Panc1 (cell line): Measurements from ENCODE around the gene TXNRD1. TPM values are rescaled to one million over a fixed set of nuclear protein-coding genes. Genes with fewer than 3 reads are reported as not detected.

Experiments
- ATAC-seq: fragments of 200-7000 bp; cut with Tn5 transposase; 2 replicates; pipeline ENCODE4 v1.9.1; 2020; ENCODE audit warnings: mild to moderate bottlenecking, moderate library complexity
- BruUV-seq: library from RNA; stranded (reverse); fragments of 400-500 nt; replicated peaks from 2 replicates; lab custom pipeline; 2021; lab: Mats Ljungman, UMichigan
- CTCF ChIA-PET: fragments of 300-600 bp; sonication (Branson Sonifier 250); formaldehyde crosslinking; loops from one replicate; lab custom pipeline; 2022; ENCODE audit warnings: antibody characterized with exemption; lab: Charles Lee
- POLR2A ChIA-PET: fragments of 300-600 bp; sonication (Branson Sonifier 250); formaldehyde crosslinking; loops from one replicate; lab custom pipeline; 2022; ENCODE audit warnings: antibody characterized with exemption; lab: Charles Lee
- DNase-seq: peaks from one replicate; pipeline ENCODE4 v3.0.0-alpha.2; 2010; ENCODE audit warnings: low read depth, low spot score
- H3K27ac ChIP-seq: 2 replicates; pipeline ENCODE4 v1.5.1; 2011; ENCODE audit warnings: mild to moderate bottlenecking, low read length, inconsistent platforms
- H3K27me3 ChIP-seq: fragments of 200-500 bp; sonication (Bioruptor generic); 2 replicates; pipeline ENCODE4 v1.6.0; 2014; ENCODE audit warnings: low read length, inconsistent platforms; ENCODE audit not compliant: control insufficient read depth, insufficient read depth
- H3K36me3 ChIP-seq: fragments of 200-500 bp; sonication (Bioruptor generic); 2 replicates; pipeline ENCODE4 v1.5.1; 2014; ENCODE audit warnings: inconsistent platforms, mild to moderate bottlenecking, low read length, moderate library complexity; ENCODE audit not compliant: control insufficient read depth, insufficient read depth
- H3K4me1 ChIP-seq: 2 replicates; pipeline ENCODE4 v1.5.1; 2011; ENCODE audit warnings: inconsistent platforms, mild to moderate bottlenecking, low read length, moderate library complexity; ENCODE audit not compliant: control insufficient read depth, insufficient read depth
- H3K4me3 ChIP-seq, 2 experiments: 2 replicates each; pipeline ENCODE4 v1.5.1; 2011 to 2012; ENCODE audit warnings: low read depth in 2 of 2, low read length in 2 of 2, mild to moderate bottlenecking in 2 of 2, inconsistent platforms in 1 of 2, moderate library complexity in 1 of 2
- H3K9me3 ChIP-seq: fragments of 200-500 bp; sonication (Bioruptor generic); 2 replicates; pipeline ENCODE4 v1.5.1; 2014; ENCODE audit warnings: low read depth, mild to moderate bottlenecking, inconsistent platforms, low read length, moderate library complexity; ENCODE audit not compliant: control insufficient read depth, insufficient read depth
- POLR2AphosphoS5 ChIP-seq: IDR thresholded peaks from 2 replicates; pipeline ENCODE4 v1.6.1; 2012; ENCODE audit warnings: mild to moderate bottlenecking, low read depth, low read length, moderate library complexity
- REST ChIP-seq, 2 experiments: IDR thresholded peaks; 2 replicates each; pipeline ENCODE4 v1.6.1; 2011 to 2012; ENCODE audit warnings: low read depth in 2 of 2, control low read depth in 1 of 2, low read length in 1 of 2, mild to moderate bottlenecking in 1 of 2, moderate library complexity in 1 of 2; ENCODE audit not compliant: insufficient read depth in 1 of 2
- SIN3A ChIP-seq: IDR thresholded peaks from 2 replicates; pipeline ENCODE4 v1.6.1; 2012; ENCODE audit warnings: low read depth, mild to moderate bottlenecking, low read length, moderate library complexity, borderline replicate concordance; ENCODE audit not compliant: insufficient read depth
- TCF7L2 ChIP-seq: IDR thresholded peaks from 2 replicates; pipeline ENCODE4 v1.6.1; 2011; ENCODE audit warnings: mild to moderate bottlenecking, low read depth, low read length, inconsistent platforms
- in situ Hi-C: cut with HindIII; loops from 2 replicates; pipeline ENCODE4 v1.10.0; 2016; ENCODE audit warnings: low sequenced_read_pairs, low pct_unique_long_range_greater_than_20kb
- intact Hi-C: fragments of 100-400 bp; cut with micrococcal nuclease; formaldehyde crosslinking; loops from one replicate; pipeline ENCODE4 v1.10.0; 2022; ENCODE audit not compliant: unreplicated experiment
- total RNA-seq: library from RNA; stranded (reverse); gene quantifications from one replicate; pipeline ENCODE4 v1.2.1, GENCODE V29; 2021; ENCODE audit not compliant: unreplicated experiment
- TF ChIP-seq, protein P1 (sequence below): fragments of 450-650 bp; IDR thresholded peaks from 2 replicates; pipeline ENCODE4 v1.5.1; 2017; ENCODE audit warnings: mild to moderate bottlenecking

The TXNRD1 gene
- total RNA-seq, 1 experiment from 2014 or later: 348 TPM

DNA sequence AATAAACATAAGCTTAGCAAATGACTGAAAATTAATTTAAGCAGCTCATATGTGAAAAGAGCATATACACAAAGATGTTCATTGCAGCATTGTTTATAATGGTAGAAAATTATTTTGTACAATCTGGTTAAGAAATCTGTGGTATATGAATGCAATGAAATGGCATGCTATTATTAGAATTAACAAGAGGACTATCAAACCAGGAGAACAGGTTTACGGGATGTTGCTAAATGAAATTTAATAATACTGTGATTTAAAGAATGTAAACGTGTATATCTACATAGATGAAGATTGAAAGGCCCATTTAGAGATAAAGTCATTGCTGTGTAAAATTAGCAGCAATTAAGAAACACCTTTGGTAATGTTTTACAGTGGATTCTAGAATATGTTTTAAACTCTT lies 158.5 kb downstream of the TXNRD1 start:
- H3K36me3 ChIP-seq: no peaks in the 10 kb centered on the region
- ChIA-PET CTCF (interaction anchor here (0.9 kb wide), 1 partner anchor 8 kb away, joined by 3 read pairs; no protein-coding TSS in a partner anchor), POLR2A (interaction anchor here (0.5 kb wide), 1 partner anchor 346 kb away, joined by 3 read pairs; no protein-coding TSS in a partner anchor)
- no peaks in the 10 kb centered on the region; the same call in 1 of the 2 replicates for H3K27me3 ChIP-seq
- peaks cover 8% of the 10 kb centered on the region; the same call in 1 of the 2 replicates for H3K4me1 ChIP-seq
- no peak overlapping the region for H3K4me3 ChIP-seq
- BruUV-seq: no TSS peak
- intact Hi-C loops: no loop called here
- no peak for ATAC-seq
- H3K27ac ChIP-seq: no peak overlapping the region
- in situ Hi-C loops: no loop called here
- DNase-seq: no peak
- TF ChIP-seq, protein P1, sequence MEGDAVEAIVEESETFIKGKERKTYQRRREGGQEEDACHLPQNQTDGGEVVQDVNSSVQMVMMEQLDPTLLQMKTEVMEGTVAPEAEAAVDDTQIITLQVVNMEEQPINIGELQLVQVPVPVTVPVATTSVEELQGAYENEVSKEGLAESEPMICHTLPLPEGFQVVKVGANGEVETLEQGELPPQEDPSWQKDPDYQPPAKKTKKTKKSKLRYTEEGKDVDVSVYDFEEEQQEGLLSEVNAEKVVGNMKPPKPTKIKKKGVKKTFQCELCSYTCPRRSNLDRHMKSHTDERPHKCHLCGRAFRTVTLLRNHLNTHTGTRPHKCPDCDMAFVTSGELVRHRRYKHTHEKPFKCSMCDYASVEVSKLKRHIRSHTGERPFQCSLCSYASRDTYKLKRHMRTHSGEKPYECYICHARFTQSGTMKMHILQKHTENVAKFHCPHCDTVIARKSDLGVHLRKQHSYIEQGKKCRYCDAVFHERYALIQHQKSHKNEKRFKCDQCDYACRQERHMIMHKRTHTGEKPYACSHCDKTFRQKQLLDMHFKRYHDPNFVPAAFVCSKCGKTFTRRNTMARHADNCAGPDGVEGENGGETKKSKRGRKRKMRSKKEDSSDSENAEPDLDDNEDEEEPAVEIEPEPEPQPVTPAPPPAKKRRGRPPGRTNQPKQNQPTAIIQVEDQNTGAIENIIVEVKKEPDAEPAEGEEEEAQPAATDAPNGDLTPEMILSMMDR: no peak
- TF ChIP-seq REST (IDR thresholded peaks at IDR 0.05; ENCODE audit: insufficient read depth in 1 of 2, low read depth in 2 of 2, low read length in 1 of 2): no peak
- TF ChIP-seq SIN3A: no peak
- no peak for TF ChIP-seq TCF7L2
- no peak for TF ChIP-seq POLR2AphosphoS5
- H3K9me3 ChIP-seq: peaks cover 6% of the 10 kb centered on the region; the same call in 1 of the 2 replicates

GRCh38 chr12:104374806-104375205 lies 159.2 kb downstream of the TXNRD1 start:
- Histone ChIP-seq H3K36me3 (no peaks in the 10 kb centered on the region), H3K9me3 (no peaks in the 10 kb centered on the region), H3K4me1 (peaks cover 8% of the 10 kb centered on the region; the same call in 1 of the 2 replicates), H3K27ac (no peak overlapping the region), H3K27me3 (no peaks in the 10 kb centered on the region; the same call in 1 of the 2 replicates), H3K4me3 (no peak overlapping the region)
- ATAC-seq (no peak), DNase-seq (no peak)
- intact Hi-C loops: no loop called here
- BruUV-seq: no TSS peak
- ChIA-PET POLR2A (no interaction called here), CTCF (no interaction called here)
- TF ChIP-seq POLR2AphosphoS5: no peak
- TF ChIP-seq, protein P1: no peak
- no peak for TF ChIP-seq SIN3A
- no peak for TF ChIP-seq TCF7L2
- no peak for TF ChIP-seq REST (IDR thresholded peaks at IDR 0.05; ENCODE audit: insufficient read depth in 1 of 2, low read depth in 2 of 2, low read length in 1 of 2)
- in situ Hi-C loops: no loop called here
